ENCODE data around the gene GALR2. TPM values are rescaled to one million over a fixed set of nuclear protein-coding genes. Genes with fewer than 3 reads are reported as not detected.

Gene GALR2
- total RNA-seq, 6 donors from 2014 or later: 0.61 TPM; not detected in 5

GRCh38 chr17:76085731-76086366, 11.3 kb downstream of the GALR2 start:
- no peak for DNase-seq
- peaks cover 42 to 89% (median 81%) of the 10 kb centered on the region in 4 donors for H3K36me3 ChIP-seq

GRCh38 chr17:76086384-76086783, 11.8 kb downstream of the GALR2 start:
- Histone ChIP-seq H3K4me1 (no peaks in the 10 kb centered on the region), H3K9me3 (no peaks in the 10 kb centered on the region), H3K27me3 (no peaks in the 10 kb centered on the region), H3K36me3 (peaks cover 42 to 94% (median 87%) of the 10 kb centered on the region in 4 donors), H3K27ac (no peak overlapping the region), H3K4me3 (no peak overlapping the region)
- whole genome bisulfite sequencing, 2 donors: 95 to 97% methylated on average over 9 of the region's 9 CpGs
- TF ChIP-seq EP300 (IDR thresholded peaks at IDR 0.05) (no peak), POLR2A (IDR thresholded peaks at IDR 0.05) (no peak), POLR2AphosphoS5 (IDR thresholded peaks at IDR 0.05) (no peak), CTCF (IDR thresholded peaks at IDR 0.05) (no peak)
- ATAC-seq (ENCODE audit: low FRiP score in 2 of 2): no peak
- no peak for DNase-seq

More at GRCh38 chr17:76085731-76086366, 11.3 kb downstream of the GALR2 start:
- Histone ChIP-seq H3K4me1 (no peaks in the 10 kb centered on the region), H3K27me3 (no peaks in the 10 kb centered on the region), H3K9me3 (no peaks in the 10 kb centered on the region), H3K4me3 (no peak overlapping the region), H3K27ac (no peak overlapping the region)
- TF ChIP-seq EP300 (IDR thresholded peaks at IDR 0.05): no peak
- TF ChIP-seq POLR2A (IDR thresholded peaks at IDR 0.05): no peak
- TF ChIP-seq POLR2AphosphoS5 (IDR thresholded peaks at IDR 0.05): no peak
- no peak for TF ChIP-seq CTCF (IDR thresholded peaks at IDR 0.05)
- no peak for ATAC-seq (ENCODE audit: low FRiP score in 2 of 2)
- 87 to 93% methylated on average over 7 to 12 of the region's 13 CpGs for WGBS, 2 donors

- Histone ChIP-seq H3K9me3 (no peaks in the 10 kb centered on the region), H3K4me1 (no peaks in the 10 kb centered on the region), H3K27ac (no peak overlapping the region), H3K36me3 (peaks cover 40 to 97% (median 92%) of the 10 kb centered on the region in 4 donors), H3K27me3 (no peaks in the 10 kb centered on the region), H3K4me3 (no peak overlapping the region)
- WGBS, 2 donors: 88% methylated on average over 11 of the region's 11 CpGs; no CpG with 5 or more reads in 1 of the 2 donors
- ATAC-seq (ENCODE audit: low FRiP score in 2 of 2) (no peak), DNase-seq (no peak)
- TF ChIP-seq EP300 (IDR thresholded peaks at IDR 0.05): no peak
- no peak for TF ChIP-seq POLR2AphosphoS5 (IDR thresholded peaks at IDR 0.05)
- TF ChIP-seq POLR2A (IDR thresholded peaks at IDR 0.05): no peak
- no peak for TF ChIP-seq CTCF (IDR thresholded peaks at IDR 0.05)
Measured at GRCh38 chr17:76087531-76087930, 12.9 kb downstream of the GALR2 start.

DNA sequence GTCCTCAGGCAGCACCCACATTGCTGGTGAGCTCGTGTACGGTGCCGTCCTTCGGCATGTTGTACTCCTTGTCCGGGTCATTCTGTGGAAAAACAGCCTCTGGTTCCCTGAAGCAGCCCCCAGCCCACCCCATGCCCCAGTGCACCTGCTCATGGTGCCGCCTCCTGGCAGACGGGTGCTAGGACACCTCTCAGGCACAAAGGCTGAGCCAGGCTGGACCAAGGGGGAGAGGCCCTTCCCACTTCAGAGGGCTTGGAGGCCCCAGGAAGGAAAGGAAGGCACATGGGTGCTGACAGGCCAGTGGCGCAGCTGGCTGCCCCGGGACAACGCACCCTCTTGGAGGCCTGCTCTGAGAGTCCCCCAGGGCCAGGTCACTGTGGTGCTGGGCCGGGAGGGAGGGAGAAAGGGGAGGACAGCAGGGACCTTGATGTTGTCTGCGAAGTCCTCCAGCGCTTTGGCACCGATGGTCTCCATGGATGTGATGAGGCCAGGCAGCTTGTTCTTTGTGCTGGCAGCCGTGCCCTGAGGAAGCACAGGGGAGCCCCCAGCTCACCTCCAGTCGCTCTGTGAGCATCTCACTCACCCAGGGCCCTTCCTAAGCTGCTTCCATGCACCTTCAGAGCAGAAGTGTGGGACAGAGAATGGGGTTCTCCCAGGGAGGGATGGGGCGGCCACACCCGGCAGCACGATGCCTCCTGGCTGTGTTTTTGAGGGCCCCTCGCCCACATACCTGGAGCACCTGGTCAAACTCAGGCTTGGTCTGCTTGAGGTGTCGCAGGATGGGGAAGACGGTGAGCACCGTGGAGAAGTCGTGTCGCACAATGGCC, 13.7 kb downstream of the GALR2 start:
- H3K27me3 ChIP-seq: no peaks in the 10 kb centered on the region
- H3K36me3 ChIP-seq: peaks cover 40 to 99% (median 93%) of the 10 kb centered on the region in 4 donors
- ATAC-seq (ENCODE audit: low FRiP score in 2 of 2) (no peak), DNase-seq (no peak)
- TF ChIP-seq CTCF (IDR thresholded peaks at IDR 0.05) (no peak), POLR2AphosphoS5 (IDR thresholded peaks at IDR 0.05) (no peak), POLR2A (IDR thresholded peaks at IDR 0.05) (no peak), EP300 (IDR thresholded peaks at IDR 0.05) (no peak)
- no peaks in the 10 kb centered on the region for H3K9me3 ChIP-seq
- H3K27ac ChIP-seq: no peak overlapping the region
- no peaks in the 10 kb centered on the region for H3K4me1 ChIP-seq
- WGBS, 2 donors: 88 to 99% methylated on average over 9 to 25 of the region's 25 CpGs
- no peak overlapping the region for H3K4me3 ChIP-seq
